Activated CD4-positive, CD25-positive, alpha-beta regulatory T cell treated with anti-CD3 and anti-CD28 coated beads, Interleukin-2, amount 50 U/mL, for 16 hours (primary cell): ENCODE measurements around the gene EPB41.
"Not testable (repeated sequence)": the region's sequence is repeated elsewhere in the genome, so short reads cannot be mapped to it uniquely, and the experiment has no call there.

Source experiments
- DNase-seq: peaks from one replicate; pipeline ENCODE4 v3.0.0-alpha.2; 2020; ENCODE audit warnings: low read depth, low spot score

The EPB41 gene

DNA sequence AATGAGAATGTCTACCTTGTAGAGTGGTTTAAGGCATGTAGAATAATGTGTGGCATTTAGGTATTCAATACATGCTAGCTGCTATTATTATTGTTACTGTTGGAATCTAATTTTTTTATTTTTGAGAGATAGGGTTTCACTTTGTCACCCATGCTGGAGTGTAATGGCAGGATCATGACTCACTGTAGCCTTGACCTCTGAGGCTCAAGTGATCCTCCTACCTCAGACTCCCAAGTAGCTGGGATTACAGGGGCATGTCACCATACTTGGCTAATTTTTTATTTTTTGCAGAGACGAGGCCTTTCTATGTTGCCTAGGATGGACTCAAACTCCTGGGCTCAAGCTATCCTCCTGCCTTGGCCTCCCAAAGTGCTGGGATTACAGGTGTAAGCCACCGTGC is 61.9 kb downstream of the EPB41 start:
- DNase-seq = no peak

GRCh38 chr1:28981210-28981609 is 66.8 kb downstream of the EPB41 start:
- DNase-seq = no peak

DNA sequence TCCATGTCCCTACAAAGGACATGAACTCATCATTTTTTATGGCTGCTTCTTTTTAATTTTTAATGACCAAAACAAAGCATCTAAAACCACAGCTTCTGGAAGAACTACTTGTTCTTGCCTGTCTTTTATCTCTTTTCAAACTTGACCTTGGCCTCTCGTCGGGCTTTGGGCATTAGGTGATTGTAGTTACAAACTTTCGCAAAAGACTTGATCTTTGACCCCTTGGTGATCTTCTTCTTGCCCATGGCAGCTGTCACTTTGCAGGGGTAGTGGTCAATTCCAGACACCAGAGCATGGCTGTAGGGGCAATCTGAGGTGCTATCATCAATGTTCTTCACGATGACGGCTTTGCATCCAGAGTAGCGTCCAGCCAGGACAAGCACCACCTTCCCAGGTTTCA is 67.8 kb downstream of the EPB41 start:
- no peak for DNase-seq

DNA sequence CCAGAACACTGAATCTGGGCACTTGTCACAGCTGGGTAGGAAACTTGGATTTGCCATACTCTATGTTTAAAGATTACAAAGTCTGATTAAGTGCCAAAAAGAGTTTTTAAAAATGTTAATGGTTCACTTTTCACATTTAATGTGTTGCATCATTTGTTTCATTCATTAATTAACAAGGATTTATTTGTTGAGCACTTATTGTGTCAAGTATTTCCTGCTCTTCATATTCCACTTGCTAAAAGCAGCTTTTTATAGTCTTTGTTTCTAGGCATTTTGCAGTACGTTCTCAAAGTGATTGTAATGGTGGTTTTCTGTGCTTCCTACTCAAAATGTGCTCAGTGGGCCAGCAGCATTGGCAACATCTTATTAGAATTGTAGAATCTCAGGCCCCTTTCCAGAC is 68.7 kb downstream of the EPB41 start:
- DNase-seq = no peak

DNA sequence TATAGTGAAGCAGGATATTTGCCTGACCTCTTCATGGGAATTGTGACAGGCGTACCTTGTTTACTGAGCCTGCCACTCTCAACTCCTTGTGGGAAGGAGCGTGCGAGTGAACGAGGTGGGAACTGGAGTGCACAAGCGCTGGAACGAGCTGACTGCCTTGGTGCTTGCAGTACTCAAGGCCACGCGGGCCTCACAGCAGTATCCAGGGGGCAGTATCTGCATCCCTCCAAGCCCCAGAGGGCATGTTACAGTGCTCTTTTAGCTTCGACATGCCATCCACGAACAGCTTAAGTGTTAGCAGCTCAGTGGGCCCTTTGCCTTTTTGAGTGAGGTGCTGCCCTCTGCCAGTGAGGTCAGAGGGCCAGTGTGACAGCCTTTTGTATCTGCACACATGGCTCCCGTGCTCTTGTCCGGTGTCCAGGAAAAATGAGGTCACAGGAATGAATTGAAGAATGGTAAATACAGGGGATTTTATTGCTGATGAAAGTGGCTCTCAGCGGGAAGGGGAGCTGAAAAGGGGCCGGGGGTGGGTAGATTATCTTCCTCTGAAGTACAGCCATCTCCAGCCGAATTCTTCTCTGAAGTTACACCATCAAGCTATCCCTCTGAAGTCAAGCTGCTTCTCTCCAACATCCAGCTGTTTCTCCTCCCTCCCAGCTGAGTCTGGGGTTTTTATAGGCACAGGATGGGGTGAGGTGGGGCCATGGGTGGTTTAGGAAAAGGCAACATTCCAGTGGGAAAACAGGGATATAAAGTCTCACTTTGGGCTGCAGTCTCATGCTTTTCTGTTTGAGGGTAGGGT is 69.3 kb downstream of the EPB41 start:
- DNase-seq = no peak

DNA sequence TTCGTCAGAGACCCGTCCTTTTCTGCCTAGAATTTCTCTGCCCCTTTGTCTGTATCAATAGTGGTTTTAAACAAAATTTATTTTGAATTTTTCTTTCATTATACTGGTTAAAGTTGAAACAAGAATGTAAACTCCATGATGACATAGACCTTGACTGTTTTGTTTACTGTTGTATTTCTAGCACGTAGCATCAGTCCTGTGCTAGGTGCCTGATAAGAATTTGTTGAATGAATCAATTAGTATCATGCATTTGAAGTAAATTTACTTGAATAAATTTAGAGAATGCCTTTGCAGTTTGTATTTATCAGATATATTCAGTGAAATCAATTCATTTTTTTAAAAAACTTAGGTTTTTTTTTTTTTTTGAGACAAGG is 69.9 kb downstream of the EPB41 start:
- no peak for DNase-seq

DNA sequence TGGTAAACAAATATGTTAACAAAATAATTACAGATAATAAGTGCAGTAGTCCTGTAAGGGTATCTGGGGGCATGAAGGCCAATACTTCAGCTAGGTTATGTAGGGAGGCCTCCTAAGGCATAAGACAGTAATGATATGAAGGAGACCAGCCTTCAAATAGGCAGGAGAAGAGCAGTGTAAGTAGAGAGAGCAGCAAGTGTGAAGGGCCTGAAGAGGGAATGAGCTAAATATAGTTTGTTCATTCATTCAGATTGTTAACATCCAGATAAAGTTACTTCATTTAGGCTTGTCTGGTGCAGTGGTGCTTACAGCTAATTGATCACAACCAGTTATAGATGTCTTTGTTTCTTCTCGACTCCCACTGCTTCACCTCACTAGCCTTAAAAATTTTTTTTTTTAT is 71.1 kb downstream of the EPB41 start:
- DNase-seq = no peak

- no peak for DNase-seq
Measured at GRCh38 chr1:28986306-28986910, 72.0 kb downstream of the EPB41 start.

DNA sequence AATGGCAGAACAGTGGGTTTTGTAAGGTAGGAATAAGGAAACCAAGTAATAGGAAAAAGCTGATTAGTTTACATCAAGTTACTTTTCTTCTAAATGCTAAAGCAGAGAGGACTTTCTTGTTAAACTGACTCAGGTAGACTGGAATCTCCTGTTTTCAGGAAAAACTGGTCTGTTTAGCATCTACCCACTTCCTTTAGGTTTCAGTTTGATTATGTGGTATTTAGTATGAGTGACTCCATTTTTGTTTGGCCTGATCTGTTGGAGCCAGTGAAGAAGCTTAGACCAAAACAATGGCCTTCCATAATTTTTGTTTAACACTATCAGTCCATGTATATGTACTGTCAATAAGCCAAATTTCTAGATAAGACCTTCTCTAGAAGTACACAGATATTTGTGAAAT is 88.4 kb downstream of the EPB41 start:
- no peak for DNase-seq

- DNase-seq = no peak
Measured at GRCh38 chr1:29004288-29004687, 89.9 kb downstream of the EPB41 start.

GRCh38 chr1:29004798-29005197 is 90.4 kb downstream of the EPB41 start:
- DNase-seq = no peak

GRCh38 chr1:29011775-29012174 is 97.4 kb downstream of the EPB41 start:
- no peak for DNase-seq

DNA sequence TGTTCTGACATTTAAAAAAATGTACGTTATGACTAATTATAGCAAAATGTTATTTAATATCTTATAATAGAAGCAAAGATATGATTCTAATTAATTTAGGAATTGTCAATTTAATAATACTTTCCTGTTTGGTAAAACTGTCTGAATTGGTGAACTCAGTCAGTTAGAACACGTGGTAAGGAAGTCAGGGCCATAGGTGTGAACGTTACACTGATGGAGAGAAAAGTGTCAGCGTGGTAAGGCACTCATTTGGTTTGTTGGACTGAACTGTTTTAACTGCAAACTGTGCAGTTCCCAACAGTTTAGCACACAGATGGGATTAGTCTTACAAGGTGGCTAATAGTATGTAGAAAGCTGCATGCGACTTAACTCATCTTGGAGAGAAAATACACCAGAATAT is 102.9 kb downstream of the EPB41 start:
- no peak for DNase-seq

DNA sequence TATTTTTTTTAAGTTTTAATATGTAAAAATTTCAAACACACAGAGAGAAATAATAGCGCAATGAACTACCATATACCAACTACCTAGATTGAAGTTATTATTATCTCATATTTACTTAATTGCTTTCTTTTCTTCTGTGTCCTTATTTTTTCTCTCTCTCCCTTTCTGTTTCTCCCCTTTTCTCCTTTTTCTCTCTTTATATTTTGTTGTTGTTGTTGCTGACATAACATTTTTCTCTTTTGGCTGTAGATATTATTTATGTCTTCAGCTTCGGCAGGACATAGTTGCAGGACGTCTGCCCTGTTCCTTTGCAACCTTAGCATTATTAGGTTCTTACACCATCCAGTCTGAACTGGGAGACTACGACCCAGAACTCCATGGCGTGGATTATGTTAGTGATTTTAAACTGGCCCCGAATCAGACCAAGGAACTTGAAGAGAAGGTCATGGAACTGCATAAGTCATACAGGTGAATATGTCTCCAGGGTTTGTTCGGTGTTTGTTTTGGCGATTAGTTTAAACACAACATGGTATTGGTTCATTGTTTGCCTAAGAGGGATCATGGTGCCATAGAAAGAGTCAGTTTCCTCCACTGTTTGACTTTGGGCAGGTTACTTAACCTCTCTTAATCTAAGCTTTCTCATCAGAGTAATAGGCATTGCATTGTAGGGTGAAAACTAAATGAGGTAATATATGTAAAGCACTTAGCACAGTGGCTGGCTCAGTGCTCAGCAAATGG is 103.8 kb downstream of the EPB41 start:
- DNase-seq = no peak

DNA sequence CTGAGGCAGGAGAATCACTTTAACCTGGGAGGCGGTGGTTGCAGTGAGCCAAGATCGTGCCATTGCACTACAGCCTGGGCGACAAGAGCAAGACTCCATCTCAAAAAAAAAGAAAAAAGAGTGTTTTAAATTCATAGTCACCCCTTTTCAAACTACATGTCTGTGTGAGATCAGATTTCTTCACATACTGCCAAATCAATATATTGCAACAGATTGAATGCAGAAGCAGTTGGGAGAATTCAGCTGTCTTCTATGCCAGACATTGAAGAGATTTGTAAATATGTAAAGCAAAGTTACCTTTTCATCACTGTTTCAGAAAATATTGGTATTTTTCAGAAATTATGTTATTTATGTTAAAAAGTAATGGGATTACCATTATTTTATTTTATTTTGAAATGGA is 108.3 kb downstream of the EPB41 start:
- no peak for DNase-seq

DNA sequence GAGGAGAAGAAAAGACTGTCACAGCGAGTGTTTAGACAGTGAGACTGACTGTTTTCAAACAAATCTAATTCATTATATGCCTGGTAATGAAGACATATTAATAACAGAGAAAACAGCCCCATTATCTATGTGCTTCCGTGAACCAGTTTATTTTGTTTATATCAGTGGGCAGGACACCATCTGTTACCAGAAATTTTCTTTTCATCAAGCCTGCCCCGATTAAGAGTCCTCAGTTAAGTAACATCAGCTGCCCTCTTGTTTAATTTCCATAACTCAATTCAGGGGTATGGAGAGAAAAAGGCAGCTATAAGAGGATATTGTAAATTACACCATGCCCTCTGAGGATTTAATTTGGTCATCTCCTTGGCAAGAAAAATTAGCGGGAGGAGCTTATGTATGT is 115.3 kb downstream of the EPB41 start:
- no peak for DNase-seq

- no peak for DNase-seq
Measured at GRCh38 chr1:29032841-29033240, 118.5 kb downstream of the EPB41 start.

DNA sequence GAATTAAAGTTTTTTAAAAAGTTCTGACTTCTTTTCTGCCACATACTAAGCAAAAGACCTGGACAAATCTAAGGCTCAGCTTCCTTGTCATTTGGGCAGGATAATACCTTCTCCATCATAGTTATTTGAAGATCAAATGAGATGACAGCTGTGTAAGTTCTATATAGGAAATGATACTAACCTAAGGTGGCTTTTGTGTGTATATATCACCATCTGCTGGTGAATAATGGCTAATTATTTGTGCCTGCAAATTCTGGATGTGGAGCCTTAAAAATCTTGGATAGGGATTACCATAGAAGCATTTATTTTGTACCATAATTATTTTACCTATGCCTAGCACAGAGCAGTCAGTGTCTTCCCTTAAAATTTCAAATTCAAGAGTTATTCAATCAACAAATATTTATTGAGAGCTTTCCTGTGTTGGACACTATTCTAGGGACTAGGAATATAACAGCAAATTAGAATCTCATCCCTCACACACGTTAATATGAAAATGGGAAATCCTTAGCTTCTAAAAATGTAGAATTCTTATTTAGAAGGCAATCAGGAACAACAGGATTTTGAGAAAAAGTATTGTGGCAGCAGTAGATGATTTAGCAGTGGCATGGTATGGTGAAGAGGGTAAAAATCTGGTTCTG is 119.6 kb downstream of the EPB41 start:
- DNase-seq = no peak

GRCh38 chr1:29043274-29043965 is 129.1 kb downstream of the EPB41 start:
- DNase-seq = no peak

DNA sequence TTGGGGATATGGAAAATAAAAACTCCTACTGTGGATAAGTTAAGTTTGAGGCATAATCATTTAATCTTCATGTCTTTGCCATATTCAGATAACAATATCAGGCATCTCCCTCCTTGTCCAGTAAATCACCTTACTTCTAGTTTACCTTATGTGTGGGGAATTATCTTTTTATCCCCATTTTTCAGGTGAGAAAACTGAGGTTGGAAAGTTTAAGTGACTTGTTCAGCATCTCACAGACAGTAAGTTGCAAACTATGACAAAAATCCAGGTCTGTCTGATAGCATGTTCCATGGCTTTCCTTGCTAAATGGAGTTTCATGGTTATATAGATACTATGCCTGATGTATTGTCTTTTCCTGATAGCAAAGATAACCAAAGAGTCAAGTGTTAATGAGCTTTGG is 129.6 kb downstream of the EPB41 start:
- no peak for DNase-seq

DNA sequence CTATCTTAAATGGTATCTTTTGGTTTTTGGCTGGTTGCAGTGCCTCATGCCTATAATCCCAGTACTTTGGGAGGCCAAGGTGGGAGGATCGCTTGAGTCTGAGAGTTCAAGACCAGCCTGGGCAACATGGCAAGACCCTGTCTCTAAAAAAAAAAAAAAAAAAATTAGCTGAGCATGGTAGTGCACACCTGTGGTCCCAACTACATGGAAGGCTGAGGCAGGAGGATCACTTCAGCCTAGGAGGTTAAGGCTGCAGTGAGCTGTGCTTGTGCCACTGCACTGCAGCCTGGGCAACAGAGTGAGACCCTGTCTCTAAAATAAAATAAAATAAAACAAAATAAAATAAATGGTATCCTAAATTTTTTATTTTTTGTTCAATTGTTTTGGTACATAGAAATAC is 131.3 kb downstream of the EPB41 start:
- not testable (repeated sequence) for DNase-seq

GRCh38 chr1:29047142-29047541 is 132.8 kb downstream of the EPB41 start:
- no peak for DNase-seq
